Fibroblast of villous mesenchyme (primary cell): ENCODE data around the gene TSEN15. TPM values are rescaled to one million over a fixed set of nuclear protein-coding genes. Genes with fewer than 3 reads are reported as not detected.
"Not testable (repeated sequence)": the region's sequence is repeated elsewhere in the genome, so short reads cannot be mapped to it uniquely, and the experiment has no call there.

Experiments
- DNase-seq: peaks from one replicate; pipeline ENCODE4 v3.0.0-alpha.2; 2010; ENCODE audit warnings: low read depth
- H3K4me3 ChIP-seq: 2 replicates; pipeline ENCODE4 v1.5.1; 2011; ENCODE audit warnings: low read depth, mild to moderate bottlenecking, low read length
- total RNA-seq: library from RNA; depleted of rRNA; stranded (reverse); fragments of >200 nt; gene quantifications from 2 replicates; pipeline ENCODE4 v1.2.3, GENCODE V29; 2012
- TF ChIP-seq, protein P1 (sequence below): IDR thresholded peaks from 2 replicates; pipeline ENCODE4 v1.5.1; 2012; ENCODE audit warnings: low read depth, mild to moderate bottlenecking, low read length; ENCODE audit not compliant: insufficient read depth

The TSEN15 gene
- total RNA-seq, 1 donor = 53.5 TPM

DNA sequence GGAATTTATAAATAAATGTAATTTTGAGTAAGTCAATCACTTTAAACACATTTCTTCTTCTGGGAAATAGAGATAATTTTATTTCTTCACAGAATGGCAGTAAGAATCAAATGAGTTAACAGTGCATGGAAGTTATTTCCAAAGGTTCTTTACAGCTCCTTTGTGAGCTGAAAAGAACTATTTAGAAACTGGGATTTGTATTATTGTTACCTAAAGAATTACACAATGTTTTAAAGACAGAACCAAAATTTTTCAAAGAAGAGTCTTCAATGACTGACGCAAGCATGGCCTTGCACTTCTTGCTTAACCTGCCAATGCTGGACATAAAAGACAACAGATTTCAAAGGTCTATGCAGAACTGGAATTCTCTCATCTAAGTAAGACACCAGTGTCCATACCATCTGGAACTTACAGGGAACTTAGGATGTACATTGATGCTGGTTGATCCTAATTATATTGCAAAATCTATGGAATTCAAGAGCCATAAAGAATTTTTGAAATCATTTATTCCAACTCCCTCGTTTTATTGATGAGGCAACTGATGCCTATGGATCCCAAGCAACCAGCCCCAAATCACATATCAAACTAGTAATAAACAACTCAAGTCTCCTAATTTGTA, 16.7 kb upstream of the TSEN15 start:
- no peak overlapping the region for H3K4me3 ChIP-seq
- TF ChIP-seq, protein P1, sequence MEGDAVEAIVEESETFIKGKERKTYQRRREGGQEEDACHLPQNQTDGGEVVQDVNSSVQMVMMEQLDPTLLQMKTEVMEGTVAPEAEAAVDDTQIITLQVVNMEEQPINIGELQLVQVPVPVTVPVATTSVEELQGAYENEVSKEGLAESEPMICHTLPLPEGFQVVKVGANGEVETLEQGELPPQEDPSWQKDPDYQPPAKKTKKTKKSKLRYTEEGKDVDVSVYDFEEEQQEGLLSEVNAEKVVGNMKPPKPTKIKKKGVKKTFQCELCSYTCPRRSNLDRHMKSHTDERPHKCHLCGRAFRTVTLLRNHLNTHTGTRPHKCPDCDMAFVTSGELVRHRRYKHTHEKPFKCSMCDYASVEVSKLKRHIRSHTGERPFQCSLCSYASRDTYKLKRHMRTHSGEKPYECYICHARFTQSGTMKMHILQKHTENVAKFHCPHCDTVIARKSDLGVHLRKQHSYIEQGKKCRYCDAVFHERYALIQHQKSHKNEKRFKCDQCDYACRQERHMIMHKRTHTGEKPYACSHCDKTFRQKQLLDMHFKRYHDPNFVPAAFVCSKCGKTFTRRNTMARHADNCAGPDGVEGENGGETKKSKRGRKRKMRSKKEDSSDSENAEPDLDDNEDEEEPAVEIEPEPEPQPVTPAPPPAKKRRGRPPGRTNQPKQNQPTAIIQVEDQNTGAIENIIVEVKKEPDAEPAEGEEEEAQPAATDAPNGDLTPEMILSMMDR = no peak
- DNase-seq = no peak

- no peak for DNase-seq
- peak overlapping the region; percentile 58 for H3K4me3 ChIP-seq
- TF ChIP-seq, protein P1 = no peak
Observed at GRCh38 chr1:184035719-184036516, 15.6 kb upstream of the TSEN15 start.

- TF ChIP-seq, protein P1 = no peak
- peak; percentile 20 for DNase-seq
- H3K4me3 ChIP-seq = peak overlapping the region; percentile 58
Observed at GRCh38 chr1:184036517-184036949, 15.0 kb upstream of the TSEN15 start.

DNA sequence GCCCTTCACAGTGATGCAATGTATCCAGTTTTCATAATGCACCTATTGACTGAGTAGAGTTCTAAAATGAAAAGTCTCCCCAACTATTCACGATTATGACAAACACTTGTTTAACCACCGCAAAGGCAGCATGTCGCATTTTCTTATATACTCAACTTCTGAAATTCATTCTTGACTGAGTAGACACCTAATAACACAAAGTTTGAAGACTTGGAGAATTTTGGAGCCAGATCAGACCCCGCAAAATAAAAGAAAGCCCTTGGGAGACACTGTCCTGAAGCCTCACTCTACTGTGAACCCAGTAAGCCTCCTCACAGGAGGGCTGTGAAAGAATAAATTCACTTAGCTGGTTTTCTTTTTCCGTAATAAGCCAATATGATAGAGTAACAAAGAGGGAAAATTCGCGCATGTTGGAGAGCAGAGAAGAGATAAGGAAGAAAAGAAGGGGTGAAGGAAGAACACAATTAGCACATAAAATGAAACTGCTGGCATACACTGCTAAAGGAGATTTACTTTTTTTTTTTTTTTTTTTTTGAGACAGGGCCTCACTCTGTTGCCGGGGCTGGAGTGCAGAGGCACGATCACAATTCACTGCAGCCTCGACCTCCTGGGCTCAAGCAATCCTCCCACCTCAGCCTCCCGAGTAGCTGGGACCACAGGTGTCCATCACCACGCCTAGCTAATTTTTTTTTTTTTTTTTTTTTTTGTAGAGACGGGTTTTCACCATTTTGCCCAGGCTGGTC, 13.5 kb upstream of the TSEN15 start:
- TF ChIP-seq, protein P1 = no peak
- no peak for DNase-seq
- peak overlapping the region; percentile 34 for H3K4me3 ChIP-seq

DNA sequence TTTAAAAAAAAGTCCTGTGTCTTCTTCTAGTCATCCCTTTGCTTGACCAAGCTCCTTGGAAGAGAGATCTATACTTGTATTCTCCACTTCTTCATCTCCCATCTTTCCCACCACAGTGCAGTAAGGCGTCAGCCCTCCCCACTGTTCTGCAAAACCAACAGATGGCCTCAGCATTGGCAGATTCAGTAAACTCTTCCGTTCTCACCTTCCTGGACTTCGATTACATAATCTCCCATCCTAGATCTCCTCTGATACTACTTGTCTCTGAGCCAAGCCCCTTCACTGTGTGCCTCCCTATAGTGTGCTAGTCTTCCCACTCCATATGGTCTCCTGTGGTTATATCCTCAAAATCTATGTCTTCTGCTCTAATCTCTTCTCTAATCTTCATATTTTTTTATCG, 12.4 kb upstream of the TSEN15 start:
- H3K4me3 ChIP-seq = no peak overlapping the region
- DNase-seq = no peak
- TF ChIP-seq, protein P1 = no peak

DNA sequence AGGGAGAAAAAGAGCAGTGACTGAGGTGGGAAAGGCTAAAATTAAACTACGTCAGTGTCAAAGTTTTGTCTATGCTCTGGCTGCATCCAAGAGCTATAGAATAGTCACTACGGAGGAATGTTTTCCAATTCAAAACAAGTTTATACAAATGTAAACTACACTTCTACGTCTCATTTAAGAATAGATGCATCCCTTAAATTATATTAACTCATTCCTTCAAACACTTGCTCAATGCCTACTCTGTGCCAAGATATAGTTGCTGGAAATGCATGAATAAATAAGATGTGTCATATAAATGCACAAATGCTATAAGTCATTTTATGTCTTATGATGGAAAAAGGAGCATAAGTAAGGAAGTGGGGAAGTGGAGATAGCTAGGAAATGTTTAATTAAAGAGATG, 9.8 kb upstream of the TSEN15 start:
- TF ChIP-seq, protein P1 = no peak
- no peak for DNase-seq

GRCh38 chr1:184043315-184043714, 8.2 kb upstream of the TSEN15 start:
- not testable (repeated sequence) for H3K4me3 ChIP-seq, DNase-seq

More for the DNA sequence above, 9.8 kb upstream of the TSEN15 start:
- no peak overlapping the region for H3K4me3 ChIP-seq
